ENCODE data around the gene CC2D2A. TPM values are rescaled to one million over a fixed set of nuclear protein-coding genes. Genes with fewer than 3 reads are reported as not detected.
A peak's percentile ranks its signal among the peaks of the same experiment; 100 is the strongest.

CC2D2A gene
- 10 to 100 TPM; 23.1 to 42.2 TPM for total RNA-seq
- long read RNA-seq, donor 1, partial matches to known transcripts: 5 of 11 reads
- long read RNA-seq, donor 1, other reads (novel, unspliced or antisense): 3 of 11 reads
- long read RNA-seq, donor 2, transcript CC2D2A-215 (8 exons, 1,124 nt): major isoform, 7 of 32 reads
- long read RNA-seq, donor 2, partial matches to known transcripts: 10 of 32 reads
- long read RNA-seq, donor 2, other reads (novel, unspliced or antisense): 10 of 32 reads

GRCh38 chr4:15469402-15470127 lies at the start of gene CC2D2A:
Gene CC2D2A (plus strand): TSS chr4:15469882. CDS start chr4:15475933, 6,051 bp downstream.
- DNase-seq (ENCODE audit: low spot score): no peak
- intact Hi-C loops (cut with DNase I): no loop called here

- no peak for DNase-seq (ENCODE audit: low spot score)
- intact Hi-C loops (cut with DNase I): no loop called here
Observed at GRCh38 chr4:15420642-15421041, 49.0 kb upstream of the CC2D2A start.

- intact Hi-C loops (cut with DNase I): no loop called here
- DNase-seq (ENCODE audit: low spot score): no peak
Observed at GRCh38 chr4:15423285-15423711, 46.4 kb upstream of the CC2D2A start.

GRCh38 chr4:15425520-15425919 lies 44.2 kb upstream of the CC2D2A start:
- intact Hi-C loops (cut with DNase I): no loop called here
- no peak for DNase-seq (ENCODE audit: low spot score)

- no peak for DNase-seq (ENCODE audit: low spot score)
- intact Hi-C loops (cut with DNase I): no loop called here
Observed at GRCh38 chr4:15427161-15427560, 42.5 kb upstream of the CC2D2A start.

- DNase-seq (ENCODE audit: low spot score): no peak
- intact Hi-C loops (cut with DNase I): no loop called here
Observed at GRCh38 chr4:15427701-15428100, 42.0 kb upstream of the CC2D2A start, which contains the start of gene C1QTNF7. Gene C1QTNF7 (plus strand): TSS chr4:15428033. CDS start chr4:15435744, 7,711 bp downstream.

GRCh38 chr4:15428611-15429010 lies 41.1 kb upstream of the CC2D2A start:
- DNase-seq (ENCODE audit: low spot score): no peak
- intact Hi-C loops (cut with DNase I): no loop called here

- intact Hi-C loops (cut with DNase I): no loop called here
- no peak for DNase-seq (ENCODE audit: low spot score)
Observed at GRCh38 chr4:15434091-15434490, 35.6 kb upstream of the CC2D2A start.

- no peak for DNase-seq (ENCODE audit: low spot score)
- intact Hi-C loops (cut with DNase I): no loop called here
Observed at GRCh38 chr4:15434676-15435075, 35.0 kb upstream of the CC2D2A start.

GRCh38 chr4:15436513-15436912 lies 33.2 kb upstream of the CC2D2A start:
- intact Hi-C loops (cut with DNase I): no loop called here
- DNase-seq (ENCODE audit: low spot score): no peak

- DNase-seq (ENCODE audit: low spot score): no peak
- intact Hi-C loops (cut with DNase I): no loop called here
Observed at GRCh38 chr4:15438939-15439524, 30.6 kb upstream of the CC2D2A start.

GRCh38 chr4:15443371-15444160 lies 26.1 kb upstream of the CC2D2A start:
- DNase-seq (ENCODE audit: low spot score): no peak
- intact Hi-C loops (cut with DNase I): no loop called here

- no peak for DNase-seq (ENCODE audit: low spot score)
- intact Hi-C loops (cut with DNase I): no loop called here
Observed at GRCh38 chr4:15444276-15444675, 25.4 kb upstream of the CC2D2A start.

- DNase-seq (ENCODE audit: low spot score): no peak
- intact Hi-C loops (cut with DNase I): no loop called here
Observed at GRCh38 chr4:15444879-15445547, 24.7 kb upstream of the CC2D2A start.

- DNase-seq (ENCODE audit: low spot score): no peak
- intact Hi-C loops (cut with DNase I): no loop called here
Observed at GRCh38 chr4:15451181-15451865, 18.4 kb upstream of the CC2D2A start.

GRCh38 chr4:15451866-15452765 lies 17.6 kb upstream of the CC2D2A start:
- intact Hi-C loops (cut with DNase I): no loop called here
- no peak for DNase-seq (ENCODE audit: low spot score)

GRCh38 chr4:15455290-15455689 lies 14.4 kb upstream of the CC2D2A start:
- intact Hi-C loops (cut with DNase I): loop anchor here (5.0 kb wide), 1 partner anchor 223 kb away; no protein-coding TSS in a partner anchor

More at GRCh38 chr4:15455290-15455689, 14.4 kb upstream of the CC2D2A start:
- peak; percentile 83 for DNase-seq (ENCODE audit: low spot score)

Measured in posterior vena cava (tissue), 2 donors.